ENCODE measurements around the gene TMEM61.

DNA sequence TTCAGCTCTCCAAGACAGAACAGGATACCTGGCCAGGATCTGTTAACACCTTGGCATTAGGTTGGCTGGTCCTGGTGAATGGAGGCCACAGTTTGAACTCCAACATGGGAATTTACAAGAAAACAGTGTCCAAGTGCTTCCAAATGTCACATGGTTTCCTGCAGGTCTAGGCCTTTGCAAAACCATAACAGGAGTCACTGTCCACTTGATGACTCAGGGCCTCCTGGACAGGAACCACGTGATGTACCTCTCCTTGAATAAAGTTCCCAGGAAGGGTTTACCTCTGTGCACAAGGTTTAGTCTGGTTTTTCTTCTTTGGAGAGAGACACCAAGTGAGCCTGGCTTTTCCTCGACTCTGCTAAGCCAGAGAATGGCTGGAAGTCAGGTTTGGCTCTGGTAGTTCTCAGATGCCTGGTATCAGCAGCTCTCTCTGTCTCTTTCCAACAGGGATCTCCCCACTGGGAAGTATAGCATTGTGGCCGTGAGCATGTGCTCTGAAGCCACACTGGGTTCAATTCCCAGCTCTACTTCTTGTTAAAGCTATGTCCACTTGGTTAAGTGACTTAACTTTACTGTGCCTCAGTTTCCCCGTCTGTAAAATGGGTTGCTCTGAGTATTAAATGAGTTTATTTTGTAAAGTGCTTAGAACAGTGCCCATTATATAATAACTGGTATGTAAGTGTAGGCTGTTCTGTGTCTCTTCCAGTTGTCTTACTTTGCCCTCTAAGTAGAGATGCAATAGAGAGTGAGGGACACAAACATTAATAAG is 27.3 kb upstream of the TMEM61 start:
- TF ChIP-seq POLR2A (IDR thresholded peaks at IDR 0.05): no peak
- TF ChIP-seq, protein P1, sequence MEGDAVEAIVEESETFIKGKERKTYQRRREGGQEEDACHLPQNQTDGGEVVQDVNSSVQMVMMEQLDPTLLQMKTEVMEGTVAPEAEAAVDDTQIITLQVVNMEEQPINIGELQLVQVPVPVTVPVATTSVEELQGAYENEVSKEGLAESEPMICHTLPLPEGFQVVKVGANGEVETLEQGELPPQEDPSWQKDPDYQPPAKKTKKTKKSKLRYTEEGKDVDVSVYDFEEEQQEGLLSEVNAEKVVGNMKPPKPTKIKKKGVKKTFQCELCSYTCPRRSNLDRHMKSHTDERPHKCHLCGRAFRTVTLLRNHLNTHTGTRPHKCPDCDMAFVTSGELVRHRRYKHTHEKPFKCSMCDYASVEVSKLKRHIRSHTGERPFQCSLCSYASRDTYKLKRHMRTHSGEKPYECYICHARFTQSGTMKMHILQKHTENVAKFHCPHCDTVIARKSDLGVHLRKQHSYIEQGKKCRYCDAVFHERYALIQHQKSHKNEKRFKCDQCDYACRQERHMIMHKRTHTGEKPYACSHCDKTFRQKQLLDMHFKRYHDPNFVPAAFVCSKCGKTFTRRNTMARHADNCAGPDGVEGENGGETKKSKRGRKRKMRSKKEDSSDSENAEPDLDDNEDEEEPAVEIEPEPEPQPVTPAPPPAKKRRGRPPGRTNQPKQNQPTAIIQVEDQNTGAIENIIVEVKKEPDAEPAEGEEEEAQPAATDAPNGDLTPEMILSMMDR (IDR thresholded peaks at IDR 0.05): no peak
